Lower leg skin (tissue), 3 donors: ENCODE results near the gene NSUN3.

Experiments used
- CTCF ChIP-seq, 3 donors: fragments of 450-650 bp; IDR thresholded peaks; one replicate each; pipeline ENCODE4 v1.5.1; 2016; ENCODE audit warnings: antibody characterized with exemption in 3 of 3, mild to moderate bottlenecking in 3 of 3, moderate library complexity in 2 of 3
- POLR2A ChIP-seq, 2 donors: fragments of 450-650 bp; IDR thresholded peaks; one replicate each; pipeline ENCODE4 v1.6.1; 2016 to 2017; ENCODE audit warnings: antibody characterized with exemption in 2 of 2, mild to moderate bottlenecking in 1 of 2, moderate library complexity in 1 of 2

DNA sequence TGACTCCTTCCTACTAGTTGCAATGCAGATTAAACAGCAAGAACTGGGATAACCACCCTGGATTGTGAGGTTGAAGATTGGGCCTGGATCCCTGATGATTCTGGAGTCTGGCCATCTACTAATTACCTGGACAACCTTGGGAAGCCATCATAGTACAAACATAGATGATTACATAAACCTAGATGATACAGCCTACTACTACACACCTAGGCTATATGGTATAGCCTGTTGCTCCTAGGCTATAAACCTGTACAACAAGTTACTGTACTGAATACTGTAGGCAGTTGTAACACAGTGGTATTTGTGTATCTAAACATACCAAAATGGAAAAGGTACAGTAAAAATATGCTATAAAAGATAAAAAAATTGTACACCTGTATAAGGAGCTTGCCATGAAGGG is 48.0 kb downstream of the NSUN3 start:
- TF ChIP-seq CTCF (IDR thresholded peaks at IDR 0.05), result no peak
- no peak for TF ChIP-seq POLR2A (IDR thresholded peaks at IDR 0.05)
